Measurements from ENCODE around the gene RNF208.

Gene RNF208

DNA sequence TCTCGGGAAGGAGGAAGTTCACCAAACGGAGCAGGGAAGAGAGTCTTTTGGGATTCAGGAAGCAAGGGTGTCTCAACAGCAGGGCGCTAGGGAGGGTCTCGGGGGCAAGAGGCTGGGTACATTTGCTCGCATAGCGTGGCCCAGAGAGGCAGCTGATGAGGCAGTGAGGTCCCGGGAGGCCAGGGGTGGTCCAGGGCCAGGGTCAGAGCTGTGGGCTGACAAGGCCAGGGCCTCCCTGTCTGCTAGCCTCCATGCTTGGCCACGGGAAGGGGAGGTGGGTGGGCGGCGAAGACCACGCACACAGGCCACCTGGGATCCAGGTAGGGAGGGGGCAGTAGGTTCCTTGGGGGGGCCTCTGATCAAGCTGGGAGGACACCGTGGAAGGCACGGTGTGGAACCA is 10.5 kb downstream of the RNF208 start:
- DNase-seq: no peak

DNA sequence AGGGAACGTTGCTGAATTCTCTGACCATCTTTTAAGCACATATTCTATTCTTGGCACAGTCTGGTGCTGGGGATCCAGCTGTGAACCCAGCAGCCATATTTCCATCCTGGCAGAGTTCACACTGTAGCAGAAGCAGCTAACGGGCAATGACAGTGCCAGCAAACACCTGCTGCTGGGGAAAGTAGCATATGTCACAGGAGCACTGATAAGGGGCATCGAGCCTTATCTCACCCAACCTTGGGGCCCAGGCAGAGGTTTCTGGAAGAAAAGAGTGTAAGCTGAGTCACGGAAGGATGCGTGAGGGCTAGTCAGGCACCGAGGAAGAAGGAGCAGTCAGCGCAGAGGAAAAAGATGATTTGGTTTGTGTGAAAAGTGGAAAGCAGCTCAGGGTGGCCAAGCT is 15.4 kb downstream of the RNF208 start:
- DNase-seq: no peak

DNA sequence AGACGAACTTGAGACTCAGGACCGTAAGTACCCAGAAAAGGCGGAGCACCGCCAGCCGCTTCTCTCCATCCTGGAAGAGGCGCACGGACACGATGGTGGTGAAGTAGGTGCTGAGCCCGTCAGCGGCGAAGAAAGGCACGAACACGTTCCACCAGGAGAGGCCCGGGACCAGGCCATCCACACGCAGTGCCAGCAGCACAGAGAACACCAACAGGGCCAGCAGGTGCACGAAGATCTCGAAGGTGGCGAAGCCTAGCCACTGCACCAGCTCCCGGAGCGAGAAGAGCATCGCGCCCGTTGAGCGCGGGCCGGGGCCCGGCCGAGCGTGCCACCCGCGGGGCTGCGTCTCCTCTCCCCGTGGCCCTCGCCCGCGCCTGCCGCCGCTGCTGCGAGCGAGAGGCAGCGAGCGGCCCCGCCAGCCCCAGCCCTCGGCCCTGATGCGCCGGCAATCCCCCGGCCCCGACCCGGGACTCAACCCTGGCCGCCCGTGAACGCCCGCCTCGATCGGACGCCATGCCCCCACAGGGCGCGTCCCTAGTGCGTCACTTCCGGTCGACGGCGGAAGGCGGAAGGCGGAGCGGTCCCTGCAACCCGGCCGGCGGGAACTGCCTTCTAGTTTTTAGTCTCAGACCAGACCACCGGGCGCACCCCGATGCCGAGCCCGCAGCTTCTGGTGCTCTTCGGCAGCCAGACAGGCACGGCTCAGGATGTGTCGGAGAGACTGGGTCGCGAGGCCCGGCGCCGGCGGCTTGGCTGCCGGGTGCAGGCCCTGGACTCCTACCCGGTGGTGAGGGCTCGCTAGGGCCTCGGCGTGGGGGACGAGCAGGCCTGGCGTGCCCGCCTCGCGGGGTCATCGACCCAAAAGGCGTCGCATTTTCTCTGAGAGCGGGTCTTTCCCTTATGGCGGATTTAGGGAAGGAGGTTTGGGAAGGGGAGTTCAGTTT is 16.6 kb downstream of the RNF208 start, which contains the start of the genes NDOR1 and TMEM203:
NDOR1 (plus strand) TSS at position 575 of the 944 bp plus-strand sequence; CDS start at position 653, 78 bp downstream.
TMEM203 (minus strand) TSS at position 523 of the 944 bp plus-strand sequence; CDS start at position 289, 234 bp downstream.
- peak; percentile 89 to 92 for DNase-seq

DNA sequence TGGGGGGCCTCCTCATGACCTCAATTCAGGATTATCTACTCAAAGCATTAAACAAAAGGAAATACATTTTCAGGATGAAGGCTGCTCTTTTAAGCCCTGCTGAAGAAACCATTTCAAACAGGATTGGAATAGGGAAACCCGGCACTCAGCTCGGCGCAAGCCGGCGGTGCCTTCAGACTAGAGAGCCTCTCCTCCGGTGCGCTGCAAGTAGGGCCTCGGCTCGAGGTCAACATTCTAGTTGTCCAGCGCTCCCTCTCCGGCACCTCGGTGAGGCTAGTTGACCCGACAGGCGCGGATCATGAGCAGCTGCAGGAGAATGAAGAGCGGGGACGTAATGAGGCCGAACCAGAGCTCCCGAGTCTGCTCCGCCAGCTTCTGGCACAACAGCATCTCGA is 17.3 kb downstream of the RNF208 start:
- DNase-seq: no peak

DNA sequence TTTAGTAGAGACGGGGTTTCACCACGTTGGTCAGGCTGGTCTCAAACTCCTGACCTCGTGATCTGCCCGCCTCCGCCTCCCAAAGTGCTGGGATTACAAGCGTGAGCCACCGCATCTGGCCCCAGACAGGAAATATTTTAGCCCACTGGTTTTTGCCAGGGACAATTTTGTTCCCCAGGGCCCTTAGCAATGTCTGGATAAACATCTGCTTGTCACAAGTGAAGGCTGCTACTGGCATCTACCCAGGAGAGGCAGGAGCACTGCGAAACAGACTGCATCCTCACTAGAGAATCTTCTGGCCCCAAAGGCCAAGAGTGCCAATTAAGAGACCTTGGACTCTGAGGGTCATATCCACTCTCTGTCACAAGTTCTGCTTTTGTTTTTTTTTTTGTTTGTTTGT is 19.1 kb downstream of the RNF208 start:
- no peak for DNase-seq

DNA sequence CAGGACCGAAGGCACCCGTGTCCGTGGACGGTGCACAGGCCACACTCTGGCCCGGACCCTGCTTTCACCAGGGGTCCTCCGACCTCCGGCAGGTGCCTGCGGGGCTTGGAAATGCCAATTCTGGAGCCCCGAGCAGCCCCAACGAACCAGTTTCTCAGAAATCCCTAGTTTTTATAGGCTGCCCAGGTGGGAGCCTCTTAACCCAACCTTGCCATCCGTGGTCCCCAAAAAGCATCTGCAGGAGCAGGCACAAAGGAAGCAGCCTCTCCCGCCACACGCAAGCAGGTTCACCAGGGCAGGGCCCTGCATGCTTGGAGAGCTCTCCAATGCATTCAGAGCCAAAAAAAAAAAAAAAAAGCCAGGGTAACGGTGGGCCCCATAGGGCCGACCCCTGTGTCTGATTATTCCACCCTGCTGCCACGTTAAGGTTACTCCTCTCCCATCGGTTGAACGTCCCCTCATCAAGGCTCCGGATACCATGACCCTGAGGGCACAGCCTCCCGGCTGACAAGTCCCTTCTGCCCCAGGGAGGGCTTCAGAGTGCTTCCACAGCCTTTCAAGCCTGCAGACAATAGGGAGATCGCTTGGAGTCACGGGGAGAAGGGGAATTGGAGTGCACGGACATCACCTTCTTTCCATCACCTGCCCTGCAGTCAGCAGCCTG is 20.7 kb downstream of the RNF208 start:
- DNase-seq: no peak

DNA sequence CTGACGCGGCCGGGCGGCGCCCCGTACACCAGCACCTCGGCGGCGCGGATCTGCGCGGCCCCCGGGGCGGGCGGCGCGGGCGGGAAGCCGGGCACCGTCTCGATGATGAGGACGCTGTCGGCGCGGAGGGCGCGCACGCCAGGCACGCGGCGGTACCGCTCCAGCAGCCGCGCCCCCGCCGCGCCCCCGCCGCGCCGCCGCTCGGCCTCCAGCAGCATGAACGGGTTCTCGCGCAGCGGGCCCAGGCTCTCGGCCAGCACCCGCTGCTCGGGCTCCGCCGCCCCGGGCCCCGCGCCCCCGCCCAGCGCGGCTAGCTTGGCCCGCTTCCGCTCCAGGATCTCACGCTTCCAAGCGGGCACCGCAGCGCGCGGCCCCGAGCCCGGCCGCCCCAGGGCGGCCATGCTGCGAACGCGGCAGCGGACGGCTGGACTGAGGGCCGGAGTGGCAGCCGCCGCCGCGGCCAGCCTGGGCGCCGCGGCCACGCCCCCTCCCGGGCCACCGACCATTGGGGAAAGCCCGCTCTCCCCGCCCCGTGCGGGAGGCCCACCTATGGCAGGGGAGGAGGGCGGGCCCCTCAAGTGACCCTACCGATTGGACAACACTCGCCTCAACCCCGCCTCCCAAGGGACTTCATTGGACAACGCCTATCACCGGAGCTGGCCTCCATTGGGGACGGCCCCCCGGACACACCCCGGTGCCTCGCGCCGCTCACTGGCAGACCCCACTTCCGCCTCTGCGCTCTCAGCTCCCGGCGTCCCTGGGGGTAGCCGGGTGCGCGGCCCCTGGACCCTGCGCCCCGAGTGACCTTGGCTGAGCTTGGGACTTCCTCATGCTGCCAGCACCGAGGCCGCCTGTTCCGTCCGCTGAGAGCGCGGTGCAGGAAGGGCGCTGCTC is 21.5 kb downstream of the RNF208 start, which contains the start of gene TPRN:
TPRN (minus strand) TSS at position 431 of the 894 bp plus-strand sequence; CDS start at position 401, 30 bp downstream.
- DNase-seq: peak; percentile 98 to 99

DNA sequence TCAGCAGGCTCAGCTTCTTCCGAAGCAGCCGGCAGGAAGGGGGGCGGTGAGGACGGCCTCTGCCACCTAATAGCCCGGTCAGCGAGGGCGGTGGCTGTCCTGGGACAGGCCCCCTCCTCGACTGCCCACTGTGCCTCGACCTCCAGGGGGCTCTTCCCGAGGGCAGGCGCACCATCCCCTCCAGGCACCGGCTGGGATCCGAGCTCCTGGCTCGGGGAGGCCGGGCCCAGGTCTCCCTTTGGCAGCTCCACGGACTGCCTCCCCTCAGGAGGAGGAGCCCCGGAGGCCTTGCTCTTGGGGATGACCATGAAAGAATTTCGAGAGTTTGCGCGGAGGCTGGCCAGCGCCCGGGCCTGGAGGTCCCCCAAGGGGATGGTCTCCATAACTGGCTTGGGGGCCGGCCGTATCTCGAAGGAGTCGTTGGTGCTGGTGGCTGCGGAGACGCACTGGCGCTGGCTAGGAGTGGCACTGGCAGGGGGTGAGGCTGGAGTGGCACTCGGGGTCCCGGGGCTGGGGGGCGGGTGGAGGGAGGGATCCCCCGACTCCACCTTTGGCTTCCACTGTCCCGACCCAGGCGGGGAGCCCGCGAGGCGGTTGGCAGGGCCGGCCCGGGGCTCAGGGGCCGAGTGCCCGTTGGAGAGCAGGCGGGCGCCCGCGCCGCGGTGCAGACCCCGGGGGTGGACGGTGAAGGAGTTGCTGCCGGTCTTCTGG is 22.5 kb downstream of the RNF208 start:
- no peak for DNase-seq

DNA sequence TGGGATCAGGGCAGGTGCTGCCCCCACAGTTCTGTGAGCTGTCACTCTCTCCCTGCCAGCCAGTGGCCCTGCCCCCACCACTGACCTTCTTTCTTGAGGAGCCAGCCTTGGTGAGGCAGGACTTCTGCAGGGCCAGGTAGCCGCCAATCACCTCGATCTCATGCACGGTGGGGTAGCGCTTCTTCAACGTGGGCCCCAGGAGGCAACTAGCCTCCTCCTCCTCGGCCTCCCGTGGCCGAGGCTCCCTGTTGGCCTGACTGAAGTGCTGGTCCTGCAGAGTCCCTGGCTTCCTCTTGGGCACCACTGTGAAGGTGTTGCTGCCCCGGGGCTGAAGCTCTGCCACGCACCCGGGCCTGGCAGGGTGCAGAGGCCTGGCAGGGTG is 23.1 kb downstream of the RNF208 start:
- DNase-seq: no peak

DNA sequence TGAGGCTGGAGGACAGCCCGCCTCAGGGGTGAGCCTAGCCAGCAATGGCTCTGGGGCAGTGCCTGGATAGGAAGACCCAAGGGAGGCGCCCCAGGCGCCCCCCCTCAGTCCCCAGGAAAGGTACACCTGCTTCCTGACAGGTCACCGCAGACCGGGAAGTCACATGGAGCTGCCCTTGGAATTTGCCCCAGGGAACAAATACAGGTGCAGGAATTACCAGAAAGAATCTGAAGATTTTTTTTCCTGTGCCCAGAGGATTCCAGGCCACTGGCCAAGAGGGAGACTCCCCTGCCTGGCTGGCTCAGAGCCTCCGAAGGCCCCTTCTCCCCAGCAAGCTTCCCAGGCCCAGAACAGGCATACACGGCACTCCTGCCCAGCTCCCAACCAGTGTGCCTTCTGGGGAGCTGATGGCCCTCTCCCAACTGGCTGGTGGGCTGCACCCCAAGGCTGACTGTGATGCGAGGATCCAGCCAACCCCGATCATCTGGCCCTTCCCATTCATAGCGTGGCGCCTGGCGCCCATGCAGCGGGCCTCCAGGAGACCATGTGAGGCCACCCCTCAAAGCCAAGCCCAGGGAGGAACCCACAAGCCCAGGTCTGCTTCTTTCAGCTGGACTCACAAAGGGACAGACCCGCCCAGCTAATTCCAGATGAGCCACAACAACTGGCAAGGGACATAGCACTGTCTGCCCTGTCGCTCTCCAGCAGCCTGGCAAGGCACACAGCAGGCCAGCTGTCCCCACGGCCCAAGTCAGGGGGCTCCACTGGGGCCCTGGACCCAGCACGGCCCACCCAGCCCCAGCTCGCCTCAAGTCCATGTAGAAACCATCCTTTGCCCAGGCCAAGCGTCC is 23.8 kb downstream of the RNF208 start:
- DNase-seq: no peak

DNA sequence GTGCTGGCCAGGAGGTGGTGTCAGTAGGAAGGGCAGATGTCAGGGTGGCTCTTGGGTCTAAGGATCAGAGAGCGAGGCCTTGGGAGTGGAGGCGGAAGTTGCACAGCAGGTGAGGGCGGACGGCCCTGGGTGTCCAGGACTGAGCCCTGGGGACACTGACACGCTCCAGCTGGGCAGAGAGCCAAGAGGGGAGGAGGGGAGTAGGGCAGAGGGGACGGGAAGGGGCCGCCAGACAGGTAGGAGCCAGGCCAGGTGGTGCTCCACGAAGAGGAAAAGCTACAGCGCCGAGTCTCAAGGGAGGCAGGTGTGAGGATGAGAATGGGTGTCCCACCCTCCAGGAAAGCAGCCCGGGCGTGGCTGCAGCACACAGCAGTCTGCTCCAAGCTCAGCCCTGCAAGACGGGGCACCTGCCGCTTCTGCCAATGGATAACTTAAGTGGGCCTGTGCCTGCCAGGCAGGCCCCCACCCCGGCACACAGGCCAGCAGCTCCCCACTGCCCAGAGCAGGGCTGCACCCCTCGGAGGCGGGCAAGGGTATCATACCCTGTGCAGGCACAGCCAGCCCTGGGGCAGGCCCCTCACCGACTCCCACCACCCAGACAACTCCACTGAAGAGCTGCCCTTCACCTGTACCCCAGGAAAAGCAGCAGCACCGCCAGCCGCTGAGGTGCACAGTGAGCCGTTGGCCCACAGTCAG is 26.4 kb downstream of the RNF208 start:
- DNase-seq: no peak

DNA sequence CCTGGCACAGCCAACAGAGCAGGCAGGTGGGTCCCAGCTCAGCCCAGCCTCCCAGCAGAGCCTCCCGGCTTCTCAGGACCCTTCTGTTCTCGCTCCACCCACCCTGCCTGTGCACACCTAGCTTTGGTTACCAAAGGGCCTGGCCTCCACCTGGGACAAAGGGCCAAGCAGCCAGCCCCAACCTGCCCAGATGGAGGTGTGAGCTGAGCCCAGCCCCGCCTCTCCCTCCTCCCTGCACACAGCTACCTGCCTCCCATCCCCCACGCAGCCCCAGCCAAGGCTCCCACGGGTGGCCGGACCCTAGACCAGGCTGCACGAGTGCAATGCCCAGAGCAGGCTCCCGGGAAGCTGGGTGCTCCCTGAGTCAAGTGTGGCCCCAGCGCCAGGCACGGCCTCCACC is 27.1 kb downstream of the RNF208 start:
- no peak for DNase-seq

DNA sequence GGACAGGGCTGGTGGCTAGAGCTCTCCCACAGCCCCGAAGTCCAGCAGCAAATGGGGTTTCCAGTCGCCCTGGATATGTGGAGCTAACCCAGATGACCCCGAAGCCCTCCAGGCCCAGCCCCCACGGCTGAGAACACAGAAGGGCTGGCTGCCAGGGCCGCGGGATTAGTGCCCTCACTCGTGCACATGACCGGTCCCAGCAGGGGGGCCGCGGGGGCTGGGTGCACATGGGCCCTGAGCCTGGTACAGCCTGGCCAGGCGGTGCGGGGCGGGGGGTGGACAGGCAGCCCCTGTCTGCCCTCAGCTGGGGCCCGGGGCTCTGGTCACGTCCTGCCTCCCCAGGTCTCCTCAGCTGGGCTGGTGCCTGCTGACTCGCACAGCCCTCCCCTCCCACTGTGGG is 27.7 kb downstream of the RNF208 start:
- no peak for DNase-seq

DNA sequence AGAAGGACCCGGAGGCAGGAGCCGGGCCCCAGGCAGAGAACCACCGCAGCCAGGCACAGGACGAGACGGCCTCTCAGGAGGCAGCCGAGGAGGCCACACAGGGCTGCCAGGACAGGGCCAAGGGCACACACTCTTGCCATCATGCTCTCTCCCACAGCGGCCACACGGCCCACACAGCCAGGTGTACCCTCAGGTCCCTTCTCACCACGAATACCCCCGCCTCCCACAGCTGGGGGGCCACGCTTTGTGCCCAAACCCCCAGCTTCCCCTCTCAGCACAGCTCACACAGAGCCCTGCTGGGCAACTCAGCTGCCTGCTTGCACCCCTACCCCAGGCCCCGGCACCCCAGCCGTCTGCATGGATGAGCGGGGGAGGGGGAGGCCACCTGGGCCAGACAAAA is 28.3 kb downstream of the RNF208 start:
- no peak for DNase-seq

DNA sequence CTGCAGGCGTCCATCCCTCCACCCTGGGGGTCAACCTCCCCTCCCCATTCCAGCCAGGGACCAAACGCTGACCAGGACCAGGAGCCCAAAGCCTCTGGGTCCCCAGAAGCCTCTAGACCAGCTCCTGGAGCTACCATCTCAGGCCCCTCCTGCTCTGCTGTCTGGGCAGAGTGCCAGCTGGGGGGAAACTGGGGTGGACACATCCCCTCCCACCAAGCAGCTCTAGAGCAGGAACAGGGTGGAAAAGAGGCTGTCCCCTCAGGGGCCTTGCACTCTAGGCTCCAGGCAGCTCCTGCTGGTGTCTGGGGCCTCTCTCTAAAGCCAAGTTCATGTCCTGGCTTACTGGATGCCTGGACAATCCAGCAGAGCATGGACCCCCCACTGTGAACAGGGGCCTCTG is 29.2 kb downstream of the RNF208 start:
- no peak for DNase-seq

DNA sequence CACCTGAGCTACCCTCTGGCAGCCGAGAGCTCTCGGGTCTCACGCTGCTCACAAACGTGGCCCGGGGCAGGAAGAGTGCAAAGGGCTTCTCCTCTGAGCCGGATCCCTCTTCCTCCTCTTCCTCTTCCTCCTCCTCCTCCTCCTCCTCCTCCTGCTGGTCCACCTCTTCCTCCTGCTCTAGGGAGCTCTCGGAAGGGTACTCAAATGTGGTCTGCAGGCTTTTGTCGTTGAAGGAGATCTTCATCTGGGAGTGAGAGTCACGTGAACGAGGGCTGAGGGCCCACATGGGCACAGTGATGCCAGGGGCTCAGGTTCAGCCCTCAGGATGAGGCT is 29.6 kb downstream of the RNF208 start:
- DNase-seq: no peak

DNA sequence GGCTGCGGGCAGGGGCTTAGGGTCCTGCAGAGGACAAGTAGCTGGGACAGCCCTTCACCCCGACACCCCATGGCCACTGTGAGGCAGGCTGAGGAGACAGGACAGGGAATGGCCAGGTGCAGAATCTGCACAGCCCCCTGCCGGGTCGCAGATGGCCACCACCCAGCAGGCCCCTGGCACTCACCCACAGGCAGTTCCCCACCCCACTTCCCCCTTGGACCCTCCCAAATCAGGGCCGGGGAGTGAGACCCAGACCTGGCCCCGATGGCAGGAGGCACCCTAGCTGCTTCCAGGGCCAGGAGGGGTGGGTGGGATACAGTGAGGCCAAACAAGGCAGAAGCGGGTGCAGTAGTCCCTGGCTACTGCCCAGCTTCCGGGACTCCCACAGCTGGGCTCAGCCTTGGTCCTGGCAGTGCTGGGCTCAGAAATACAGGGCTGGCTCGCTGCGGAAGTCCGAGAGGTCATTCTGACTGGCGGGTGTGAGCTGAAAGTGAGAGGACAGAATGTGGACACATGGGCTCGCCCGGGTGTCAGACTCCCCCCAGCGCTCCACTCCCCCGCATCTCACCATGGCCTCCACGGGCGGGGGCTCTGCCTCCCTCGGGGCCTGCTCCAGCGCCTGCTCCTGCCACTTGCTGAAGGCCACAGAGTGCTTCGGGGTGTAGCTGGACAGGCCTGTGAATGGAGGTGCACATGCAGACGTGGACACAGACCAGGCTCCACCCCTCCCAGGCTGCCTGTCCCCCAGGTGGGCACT is 30.2 kb downstream of the RNF208 start:
- DNase-seq: no peak

DNA sequence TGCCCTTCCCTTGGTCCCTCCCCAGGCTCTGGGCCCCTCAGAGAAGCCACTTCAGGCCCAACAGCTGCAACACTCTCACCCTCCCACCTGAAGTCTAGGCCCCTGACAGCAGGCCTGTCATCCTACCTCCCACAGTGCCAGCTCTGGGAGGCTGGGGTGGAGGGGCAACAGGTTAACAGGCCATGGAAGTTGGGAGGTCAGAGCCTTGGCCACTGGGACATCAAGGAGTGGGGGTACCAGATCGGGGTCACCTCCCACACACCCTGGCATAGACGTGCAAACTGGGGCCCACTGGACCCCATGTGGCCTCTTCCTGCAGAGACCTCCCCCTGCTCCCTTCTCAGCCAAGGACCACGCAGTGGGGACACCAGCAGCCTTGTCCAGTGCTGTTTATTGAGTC is 30.8 kb downstream of the RNF208 start:
- DNase-seq: no peak

DNA sequence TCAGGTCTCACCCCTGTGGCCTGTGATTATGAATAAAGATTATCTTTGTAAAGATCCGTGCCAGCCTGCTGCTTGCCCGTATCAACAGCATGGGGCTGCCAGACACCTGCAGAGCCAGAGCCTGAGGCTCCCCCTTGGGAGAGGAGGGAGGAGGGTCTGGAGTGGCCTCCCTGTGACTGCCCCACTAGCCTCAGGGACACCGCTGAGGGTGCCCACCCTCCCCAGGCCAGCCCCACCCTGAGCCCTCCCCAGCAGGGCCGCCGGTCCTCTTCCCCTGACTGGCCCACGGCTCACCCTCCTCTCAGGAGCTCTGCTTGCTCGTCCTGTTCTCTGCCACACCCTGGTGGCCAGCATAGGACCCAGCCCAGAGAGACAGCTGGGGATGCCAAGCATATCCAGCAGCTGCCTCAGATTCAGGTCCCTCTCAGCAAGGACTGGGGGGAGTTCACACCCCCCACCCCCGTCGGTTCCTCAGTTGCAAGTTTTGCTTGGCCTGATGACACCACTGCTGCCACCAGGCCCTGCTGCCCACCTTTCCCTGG is 31.7 kb downstream of the RNF208 start:
- no peak for DNase-seq

All from CD4-positive, alpha-beta T cell treated with Interleukin-4 for 1 hour (primary cell).